ENCODE measurements around the gene NF1.

NF1 gene

GRCh38 chr17:31418773-31419350 is 324.1 kb downstream of the NF1 start:
- no peak overlapping the region for H3K18ac ChIP-seq (ENCODE audit: low read length)
- H3K23ac ChIP-seq (ENCODE audit: low read depth, low read length, poor library complexity) = no peak overlapping the region
- H3K4me3 ChIP-seq (ENCODE audit: low read length in 2 of 2) = no peak overlapping the region
- no peak overlapping the region for H2BK15ac ChIP-seq (ENCODE audit: low read length)
- no peak overlapping the region for H4K91ac ChIP-seq (ENCODE audit: low read depth, low read length, poor library complexity)
- no peak for DNase-seq (ENCODE audit: low spot score)
- H3K9ac ChIP-seq (ENCODE audit: low read depth, low read length, poor library complexity) = no peak overlapping the region
- no peak overlapping the region for H4K8ac ChIP-seq (ENCODE audit: low read depth, low read length)
- H2BK120ac ChIP-seq (ENCODE audit: low read depth, low read length) = no peak overlapping the region
- H3K4ac ChIP-seq (ENCODE audit: low read length) = no peak overlapping the region
- H3K4me2 ChIP-seq (ENCODE audit: insufficient read depth, low read length, poor library complexity, severe bottlenecking) = no peak overlapping the region
- WGBS, 2 donors (ENCODE audit: extremely low coverage in 2 of 2, insufficient read length in 2 of 2, insufficient replicate concordance in 1 of 2) = no CpG with 5 or more reads among the region's 6 CpGs
- H3K27ac ChIP-seq (replicated peaks; ENCODE audit: low read length) = no peak overlapping the region
- H3K79me1 ChIP-seq (ENCODE audit: low read depth, low read length) = no peaks in the 10 kb centered on the region
- H3K9me3 ChIP-seq (replicated peaks in 1 of 2; ENCODE audit: control insufficient read depth in 2 of 2, insufficient read depth in 1 of 2, low read depth in 1 of 2, low read length in 2 of 2) = no peaks in the 10 kb centered on the region
- H3K27me3 ChIP-seq (ENCODE audit: control insufficient read depth in 3 of 3, insufficient read depth in 3 of 3, low read depth in 1 of 3, low read length in 3 of 3) = peaks cover 0 to 9% (median 1%) of the 10 kb centered on the region in 3 experiments
- H2AK5ac ChIP-seq (ENCODE audit: low read depth, low read length) = no peak overlapping the region
- no peak overlapping the region for H2BK5ac ChIP-seq (ENCODE audit: low read length)
- no peak overlapping the region for H3K14ac ChIP-seq (ENCODE audit: low read length)
- H2AFZ ChIP-seq (ENCODE audit: low read length) = no peak overlapping the region
- H3K36me3 ChIP-seq (replicated peaks in 1 of 2; ENCODE audit: control insufficient read depth in 2 of 2, insufficient read depth in 2 of 2, low read length in 2 of 2) = no peaks in the 10 kb centered on the region
- H3K4me1 ChIP-seq (ENCODE audit: control insufficient read depth in 2 of 2, insufficient read depth in 1 of 2, low read depth in 1 of 2, low read length in 2 of 2) = peaks cover 20 to 31% of the 10 kb centered on the region in 2 donors
- H2BK12ac ChIP-seq (ENCODE audit: low read length) = no peak overlapping the region

- peaks cover 0 to 6% (median 0%) of the 10 kb centered on the region in 3 experiments for H3K27me3 ChIP-seq (ENCODE audit: control insufficient read depth in 3 of 3, insufficient read depth in 3 of 3, low read depth in 1 of 3, low read length in 3 of 3)
- DNase-seq (ENCODE audit: low spot score) = no peak
- no peak overlapping the region for H3K4me2 ChIP-seq (ENCODE audit: insufficient read depth, low read length, poor library complexity, severe bottlenecking)
- H2BK12ac ChIP-seq (ENCODE audit: low read length) = no peak overlapping the region
- H2BK5ac ChIP-seq (ENCODE audit: low read length) = no peak overlapping the region
- H3K18ac ChIP-seq (ENCODE audit: low read length) = no peak overlapping the region
- H2AK5ac ChIP-seq (ENCODE audit: low read depth, low read length) = no peak overlapping the region
- no peak overlapping the region for H2AFZ ChIP-seq (ENCODE audit: low read length)
- no peak overlapping the region for H4K8ac ChIP-seq (ENCODE audit: low read depth, low read length)
- H2BK120ac ChIP-seq (ENCODE audit: low read depth, low read length) = no peak overlapping the region
- no peaks in the 10 kb centered on the region for H3K36me3 ChIP-seq (replicated peaks in 1 of 2; ENCODE audit: control insufficient read depth in 2 of 2, insufficient read depth in 2 of 2, low read length in 2 of 2)
- no peak overlapping the region for H4K91ac ChIP-seq (ENCODE audit: low read depth, low read length, poor library complexity)
- H3K23ac ChIP-seq (ENCODE audit: low read depth, low read length, poor library complexity) = no peak overlapping the region
- H3K14ac ChIP-seq (ENCODE audit: low read length) = no peak overlapping the region
- H3K27ac ChIP-seq (replicated peaks; ENCODE audit: low read length) = no peak overlapping the region
- no CpG with 5 or more reads among the region's 3 CpGs for WGBS, 2 donors (ENCODE audit: extremely low coverage in 2 of 2, insufficient read length in 2 of 2, insufficient replicate concordance in 1 of 2)
- no peak overlapping the region for H2BK15ac ChIP-seq (ENCODE audit: low read length)
- H3K9me3 ChIP-seq (replicated peaks in 1 of 2; ENCODE audit: control insufficient read depth in 2 of 2, insufficient read depth in 1 of 2, low read depth in 1 of 2, low read length in 2 of 2) = no peaks in the 10 kb centered on the region
- H3K4ac ChIP-seq (ENCODE audit: low read length) = no peak overlapping the region
- peaks cover 2 to 8% of the 10 kb centered on the region in 2 donors for H3K4me1 ChIP-seq (ENCODE audit: control insufficient read depth in 2 of 2, insufficient read depth in 1 of 2, low read depth in 1 of 2, low read length in 2 of 2)
- H3K9ac ChIP-seq (ENCODE audit: low read depth, low read length, poor library complexity) = no peak overlapping the region
- H3K79me1 ChIP-seq (ENCODE audit: low read depth, low read length) = no peaks in the 10 kb centered on the region
- H3K4me3 ChIP-seq (ENCODE audit: low read length in 2 of 2) = no peak overlapping the region
Measured at GRCh38 chr17:31422443-31422842, 327.7 kb downstream of the NF1 start.

- Histone ChIP-seq H2BK5ac (ENCODE audit: low read length) (no peak overlapping the region), H2AK5ac (ENCODE audit: low read depth, low read length) (no peak overlapping the region), H3K9ac (ENCODE audit: low read depth, low read length, poor library complexity) (no peak overlapping the region), H3K36me3 (replicated peaks in 1 of 2; ENCODE audit: control insufficient read depth in 2 of 2, insufficient read depth in 2 of 2, low read length in 2 of 2) (no peaks in the 10 kb centered on the region), H2BK12ac (ENCODE audit: low read length) (no peak overlapping the region), H3K9me3 (replicated peaks in 1 of 2; ENCODE audit: control insufficient read depth in 2 of 2, insufficient read depth in 1 of 2, low read depth in 1 of 2, low read length in 2 of 2) (peaks cover 0 to under 1% of the 10 kb centered on the region in 2 donors), H3K4ac (ENCODE audit: low read length) (no peak overlapping the region), H3K27ac (replicated peaks; ENCODE audit: low read length) (no peak overlapping the region), H3K79me1 (ENCODE audit: low read depth, low read length) (no peaks in the 10 kb centered on the region), H2AFZ (ENCODE audit: low read length) (no peak overlapping the region), H4K8ac (ENCODE audit: low read depth, low read length) (no peak overlapping the region), H4K91ac (ENCODE audit: low read depth, low read length, poor library complexity) (no peak overlapping the region), H3K18ac (ENCODE audit: low read length) (no peak overlapping the region), H3K23ac (ENCODE audit: low read depth, low read length, poor library complexity) (no peak overlapping the region), H3K27me3 (ENCODE audit: control insufficient read depth in 3 of 3, insufficient read depth in 3 of 3, low read depth in 1 of 3, low read length in 3 of 3) (peaks cover 0 to 4% (median 0%) of the 10 kb centered on the region in 3 experiments), H3K4me2 (ENCODE audit: insufficient read depth, low read length, poor library complexity, severe bottlenecking) (no peak overlapping the region), H3K14ac (ENCODE audit: low read length) (no peak overlapping the region), H2BK15ac (ENCODE audit: low read length) (no peak overlapping the region), H3K4me1 (ENCODE audit: control insufficient read depth in 2 of 2, insufficient read depth in 1 of 2, low read depth in 1 of 2, low read length in 2 of 2) (peaks cover 2 to 6% of the 10 kb centered on the region in 2 donors), H3K4me3 (ENCODE audit: low read length in 2 of 2) (no peak overlapping the region), H2BK120ac (ENCODE audit: low read depth, low read length) (no peak overlapping the region)
- WGBS, 2 donors (ENCODE audit: extremely low coverage in 2 of 2, insufficient read length in 2 of 2, insufficient replicate concordance in 1 of 2) = no CpG with 5 or more reads among the region's 5 CpGs
- no peak for DNase-seq (ENCODE audit: low spot score)
Measured at GRCh38 chr17:31424944-31425281, 330.1 kb downstream of the NF1 start.

- no peak overlapping the region for H3K9ac ChIP-seq (ENCODE audit: low read depth, low read length, poor library complexity)
- H3K27ac ChIP-seq (replicated peaks; ENCODE audit: low read length) = no peak overlapping the region
- peak overlapping the region; percentile 19 for H3K23ac ChIP-seq (ENCODE audit: low read depth, low read length, poor library complexity)
- no peak overlapping the region for H2BK5ac ChIP-seq (ENCODE audit: low read length)
- no peak overlapping the region for H2BK15ac ChIP-seq (ENCODE audit: low read length)
- no peak overlapping the region for H2AK5ac ChIP-seq (ENCODE audit: low read depth, low read length)
- no peak overlapping the region for H4K91ac ChIP-seq (ENCODE audit: low read depth, low read length, poor library complexity)
- WGBS, 2 donors (ENCODE audit: extremely low coverage in 2 of 2, insufficient read length in 2 of 2, insufficient replicate concordance in 1 of 2) = no CpG with 5 or more reads among the region's 17 CpGs
- no peak overlapping the region for H2BK12ac ChIP-seq (ENCODE audit: low read length)
- H3K36me3 ChIP-seq (replicated peaks in 1 of 2; ENCODE audit: control insufficient read depth in 2 of 2, insufficient read depth in 2 of 2, low read length in 2 of 2) = no peaks in the 10 kb centered on the region
- no peak for DNase-seq (ENCODE audit: low spot score)
- H3K18ac ChIP-seq (ENCODE audit: low read length) = no peak overlapping the region
- H4K8ac ChIP-seq (ENCODE audit: low read depth, low read length) = no peak overlapping the region
- no peak overlapping the region for H3K4me2 ChIP-seq (ENCODE audit: insufficient read depth, low read length, poor library complexity, severe bottlenecking)
- H3K79me1 ChIP-seq (ENCODE audit: low read depth, low read length) = no peaks in the 10 kb centered on the region
- peaks cover 2 to 6% of the 10 kb centered on the region in 2 donors for H3K4me1 ChIP-seq (ENCODE audit: control insufficient read depth in 2 of 2, insufficient read depth in 1 of 2, low read depth in 1 of 2, low read length in 2 of 2)
- H3K9me3 ChIP-seq (replicated peaks in 1 of 2; ENCODE audit: control insufficient read depth in 2 of 2, insufficient read depth in 1 of 2, low read depth in 1 of 2, low read length in 2 of 2) = peaks cover 0 to 3% of the 10 kb centered on the region in 2 donors
- H2BK120ac ChIP-seq (ENCODE audit: low read depth, low read length) = no peak overlapping the region
- no peak overlapping the region for H3K14ac ChIP-seq (ENCODE audit: low read length)
- H3K4me3 ChIP-seq (ENCODE audit: low read length in 2 of 2) = no peak overlapping the region
- H2AFZ ChIP-seq (ENCODE audit: low read length) = peak overlapping the region; percentile 40
- H3K4ac ChIP-seq (ENCODE audit: low read length) = no peak overlapping the region
- H3K27me3 ChIP-seq (ENCODE audit: control insufficient read depth in 3 of 3, insufficient read depth in 3 of 3, low read depth in 1 of 3, low read length in 3 of 3) = peaks cover 0 to 4% (median 0%) of the 10 kb centered on the region in 3 experiments
Measured at GRCh38 chr17:31425282-31426040, 330.7 kb downstream of the NF1 start.
